GM12878 (cell line): ENCODE data around the gene PKN2. TPM values are rescaled to one million over a fixed set of nuclear protein-coding genes. Genes with fewer than 3 reads are reported as not detected.

Source experiments
- ATAC-seq: fragments of 200-7000 bp; cut with Tn5 transposase; 3 replicates; pipeline ENCODE4 v1.9.1; 2020; ENCODE audit warnings: mild to moderate bottlenecking, moderate library complexity
- BruUV-seq: library from RNA; stranded (reverse); fragments of 400-500 nt; replicated peaks from 2 replicates; lab custom pipeline; 2021; lab: Mats Ljungman, UMichigan
- CTCF ChIA-PET: fragments of 300-600 bp; sonication (Branson Sonifier 250); formaldehyde crosslinking; extraction: SDS; loops from one replicate; lab custom pipeline; 2021; ENCODE audit warnings: inconsistent platforms; lab: Yijun Ruan, JAX
- POLR2A ChIA-PET: fragments of 350-600 bp; formaldehyde crosslinking; extraction: SDS; loops from one replicate; lab custom pipeline; 2021; ENCODE audit warnings: inconsistent platforms; lab: Charles Lee
- RAD21 ChIA-PET: fragments of 300-600 bp; sonication (Branson Sonifier 250); formaldehyde crosslinking; loops from one replicate; lab custom pipeline; 2023; ENCODE audit warnings: antibody characterized with exemption; ENCODE audit not compliant: unreplicated experiment; lab: Charles Lee
- SMC1A ChIA-PET: fragments of 300-600 bp; sonication (Branson Sonifier 250); formaldehyde crosslinking; loops from one replicate; lab custom pipeline; 2023; ENCODE audit not compliant: unreplicated experiment, uncharacterized antibody; lab: Charles Lee
- DNase-seq: peaks from one replicate; pipeline ENCODE4 v3.0.0-alpha.2; 2011; ENCODE audit warnings: low read depth, low spot score
- FAIRE-seq: peaks from 3 replicates; lab custom pipeline; 2011; peaks lifted over from hg19 to GRCh38; lab: Jason Lieb, UNC
- H2AFZ ChIP-seq: 2 replicates; pipeline ENCODE4 v1.6.0; 2011; ENCODE audit warnings: low read depth, low read length, control low read depth; ENCODE audit not compliant: control insufficient read depth
- H3K27ac ChIP-seq: 2 replicates; pipeline ENCODE4 v1.5.1; 2011; ENCODE audit warnings: control low read depth; ENCODE audit not compliant: control insufficient read depth, insufficient read depth
- H3K27me3 ChIP-seq, 2 experiments: replicated peaks in 1 of 2; 2 replicates each; pipeline versions ENCODE4 v1.6.0 to v1.6.1; 2011; ENCODE audit warnings: low read length in 1 of 2; ENCODE audit not compliant: control insufficient read depth in 2 of 2, insufficient read depth in 2 of 2
- H3K36me3 ChIP-seq, 2 experiments: 2 replicates each; pipeline ENCODE4 v1.5.1; 2011; ENCODE audit warnings: low read length in 1 of 2; ENCODE audit not compliant: control insufficient read depth in 2 of 2, insufficient read depth in 2 of 2
- H3K4me1 ChIP-seq: 2 replicates; pipeline ENCODE4 v1.6.1; 2011; ENCODE audit warnings: mild to moderate bottlenecking, low read length, moderate library complexity, mixed read lengths; ENCODE audit not compliant: control insufficient read depth, insufficient read depth
- H3K4me2 ChIP-seq: 2 replicates; pipeline ENCODE4 v1.6.0; 2011; ENCODE audit warnings: control low read depth; ENCODE audit not compliant: control insufficient read depth, insufficient read depth
- H3K4me3 ChIP-seq: fragments of 200-600 bp; sonication (generic); 2 replicates; pipeline ENCODE4 v1.5.1; 2016
- H3K79me2 ChIP-seq: 2 replicates; pipeline ENCODE4 v1.6.0; 2011; ENCODE audit warnings: low read length; ENCODE audit not compliant: control insufficient read depth, insufficient read depth
- H3K9ac ChIP-seq: 2 replicates; pipeline ENCODE4 v1.8.0; 2011; ENCODE audit warnings: low read length, control low read depth, mixed read lengths; ENCODE audit not compliant: control insufficient read depth, insufficient read depth
- H3K9me3 ChIP-seq: replicated peaks from 3 replicates; pipeline ENCODE4 v1.5.1; 2011; ENCODE audit warnings: mild to moderate bottlenecking, low read length; ENCODE audit not compliant: control insufficient read depth, insufficient read depth
- H4K20me1 ChIP-seq: 2 replicates; pipeline ENCODE4 v1.6.0; 2011; ENCODE audit not compliant: control insufficient read depth, insufficient read depth
- CHD1 ChIP-seq: IDR thresholded peaks from 2 replicates; pipeline ENCODE4 v1.6.1; 2012; ENCODE audit warnings: low read depth, low read length, improper control_type of control experiment
- EGR1 ChIP-seq, 2 experiments: IDR thresholded peaks; 1 replicate in 1 of 2; 2 replicates in 1 of 2; pipeline ENCODE4 v1.6.1; 2011 to 2012; ENCODE audit warnings: low read depth in 2 of 2, low read length in 2 of 2, borderline replicate concordance in 1 of 2, mild to moderate bottlenecking in 1 of 2, moderate library complexity in 1 of 2
- JUNB ChIP-seq: IDR thresholded peaks from 2 replicates; pipeline ENCODE4 v1.6.1; 2016; ENCODE audit warnings: antibody characterized with exemption, mild to moderate bottlenecking
- MEF2B ChIP-seq: fragments of 450-650 bp; IDR thresholded peaks from 2 replicates; pipeline ENCODE4 v1.6.1; 2018; ENCODE audit warnings: mild to moderate bottlenecking, moderate library complexity; ENCODE audit not compliant: partially characterized antibody, poor library complexity, severe bottlenecking
- POLR2A ChIP-seq: IDR thresholded peaks from 2 replicates; pipeline ENCODE4 v1.6.1; 2011; ENCODE audit warnings: low read depth, mild to moderate bottlenecking, low read length
- ZNF274 ChIP-seq: IDR thresholded peaks from one replicate; pipeline ENCODE4 v1.8.0; 2011; ENCODE audit not compliant: insufficient read length, insufficient read depth
- ZNF384 ChIP-seq: IDR thresholded peaks from 2 replicates; pipeline ENCODE4 v1.6.1; 2012; ENCODE audit warnings: low read depth, mild to moderate bottlenecking, low read length, improper control_type of control experiment, borderline replicate concordance
- in situ Hi-C: fragments of 300-500 bp; cut with MboI; formaldehyde crosslinking; loops from 9 replicates; pipeline ENCODE4 v1.14.3; 2018; ENCODE audit warnings: mixed read lengths
- intact Hi-C: fragments of 100-400 bp; cut with micrococcal nuclease; formaldehyde crosslinking; loops from one replicate; pipeline ENCODE4 v1.14.2; 2022; ENCODE audit not compliant: unreplicated experiment
- polyA plus RNA-seq, 11 experiments: library from polyadenylated mRNA; depleted of rRNA in 4 of 11; unstranded in 6 of 11; stranded (reverse) in 5 of 11; fragments of >200 nt; fragmentation: Nextera tagmentation in 4 of 11; fragmentation: Illumina TruSeq in 1 of 11; extraction: Ambion mirVana in 4 of 11; extraction: Trizol in 1 of 11; gene quantifications; 1 replicate in 1 of 11; 2 replicates in 10 of 11; pipeline versions ENCODE4 v1.2.1 to v1.2.3, GENCODE V29; 2011 to 2016; ENCODE audit warnings: inconsistent platforms in 2 of 11, missing spikeins in 2 of 11, low read depth in 1 of 11
- total RNA-seq, 4 experiments: library from RNA; depleted of rRNA in 3 of 4; stranded (reverse); fragments of >200 nt in 3 of 4; fragmentation: Illumina TruSeq in 1 of 4; extraction: Trizol in 1 of 4; gene quantifications; 2 replicates each; pipeline versions ENCODE4 v1.2.1 to v1.2.3, GENCODE V29; 2013 to 2021
- TF ChIP-seq, protein P1 (sequence below): fragments of 150-350 bp; IDR thresholded peaks from 2 replicates; pipeline ENCODE4 v1.6.1; 2014; ENCODE audit warnings: mild to moderate bottlenecking, low read depth, low read length
- TF ChIP-seq, protein P2 (sequence below), 3 experiments: IDR thresholded peaks in 2 of 3; conservative IDR thresholded peaks in 1 of 3; 2 replicates each; pipeline ENCODE4 v1.5.1; 2011; ENCODE audit warnings: low read depth in 3 of 3, low read length in 3 of 3, mild to moderate bottlenecking in 3 of 3, control low read depth in 2 of 3, moderate library complexity in 2 of 3, inconsistent platforms in 1 of 3, mixed read lengths in 1 of 3; ENCODE audit not compliant: control insufficient read depth in 2 of 3, insufficient read depth in 1 of 3; ENCODE audit errors: extremely low read depth in 1 of 3
- TF ChIP-seq, protein P3 (sequence below): IDR thresholded peaks from 2 replicates; pipeline ENCODE4 v1.6.1; 2011; ENCODE audit warnings: borderline replicate concordance, low read depth, mild to moderate bottlenecking, moderate library complexity, low read length; ENCODE audit not compliant: insufficient read depth, poor library complexity, severe bottlenecking
- TF ChIP-seq, protein P4 (sequence below): fragments of 450-650 bp; IDR thresholded peaks from 2 replicates; pipeline ENCODE4 v1.6.1; 2014; ENCODE audit warnings: mild to moderate bottlenecking

The PKN2 gene
- total and polyA plus RNA-seq, 10 of the 15 experiments (the other 5 are each of a cell fraction or from before 2014, with no cell fraction given): 2.6 to 18.3 (median 12.9) TPM

DNA sequence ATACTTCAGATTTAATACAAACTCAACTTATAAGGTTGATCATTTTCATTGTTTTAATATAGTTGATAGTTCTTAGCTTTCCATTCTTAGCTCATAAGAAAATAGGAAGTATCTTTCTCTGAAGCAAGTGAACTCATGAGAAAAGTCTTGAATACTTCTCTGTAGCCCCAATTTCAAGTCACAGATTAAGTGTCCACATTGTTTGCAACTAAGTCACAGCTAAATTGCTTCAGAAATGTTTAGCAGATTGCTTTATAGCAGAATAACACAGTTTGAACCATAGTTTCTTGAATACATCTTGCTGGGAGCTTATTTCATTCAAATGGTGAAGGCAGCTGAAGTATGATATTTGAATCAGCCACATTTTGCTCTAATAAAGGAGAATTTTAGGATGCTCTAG lies 10.6 kb upstream of the PKN2 start:
- no TSS peak for BruUV-seq
- intact Hi-C loops (no loop called here), in situ Hi-C loops (no loop called here)
- Histone ChIP-seq H3K79me2 (no peaks in the 10 kb centered on the region), H2AFZ (no peak overlapping the region), H4K20me1 (no peaks in the 10 kb centered on the region), H3K4me2 (no peak overlapping the region), H3K9me3 (no peaks in the 10 kb centered on the region), H3K9ac (no peak overlapping the region), H3K4me3 (no peak overlapping the region), H3K27ac (no peak overlapping the region), H3K27me3 (no peaks in the 10 kb centered on the region), H3K4me1 (no peaks in the 10 kb centered on the region), H3K36me3 (no peaks in the 10 kb centered on the region)
- ChIA-PET CTCF (interaction anchor here (0.8 to 0.9 kb wide), 3 partner anchors 9 to 204 kb away, joined by 3 to 4 read pairs (median 3); no protein-coding TSS in a partner anchor), POLR2A (interaction anchor here (0.6 kb wide), 1 partner anchor 9 kb away, joined by 3 read pairs; no protein-coding TSS in a partner anchor), SMC1A (interaction anchor here (3.6 kb wide), 1 partner anchor 10 kb away, joined by 9 read pairs; the partner anchor contains the start of gene PKN2), RAD21 (no interaction called here)
- DNase-seq: no peak
- FAIRE-seq: no peak
- no peak for ATAC-seq
- TF ChIP-seq, protein P1, sequence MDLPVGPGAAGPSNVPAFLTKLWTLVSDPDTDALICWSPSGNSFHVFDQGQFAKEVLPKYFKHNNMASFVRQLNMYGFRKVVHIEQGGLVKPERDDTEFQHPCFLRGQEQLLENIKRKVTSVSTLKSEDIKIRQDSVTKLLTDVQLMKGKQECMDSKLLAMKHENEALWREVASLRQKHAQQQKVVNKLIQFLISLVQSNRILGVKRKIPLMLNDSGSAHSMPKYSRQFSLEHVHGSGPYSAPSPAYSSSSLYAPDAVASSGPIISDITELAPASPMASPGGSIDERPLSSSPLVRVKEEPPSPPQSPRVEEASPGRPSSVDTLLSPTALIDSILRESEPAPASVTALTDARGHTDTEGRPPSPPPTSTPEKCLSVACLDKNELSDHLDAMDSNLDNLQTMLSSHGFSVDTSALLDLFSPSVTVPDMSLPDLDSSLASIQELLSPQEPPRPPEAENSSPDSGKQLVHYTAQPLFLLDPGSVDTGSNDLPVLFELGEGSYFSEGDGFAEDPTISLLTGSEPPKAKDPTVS: no peak
- TF ChIP-seq ZNF384 (no peak), MEF2B (no peak), CHD1 (no peak), EGR1 (IDR thresholded peaks at IDR 0.05; ENCODE audit: borderline replicate concordance in 1 of 2, low read depth in 2 of 2, low read length in 2 of 2) (no peak), POLR2A (no peak), JUNB (no peak), ZNF274 (no peak)
- TF ChIP-seq, protein P2, sequence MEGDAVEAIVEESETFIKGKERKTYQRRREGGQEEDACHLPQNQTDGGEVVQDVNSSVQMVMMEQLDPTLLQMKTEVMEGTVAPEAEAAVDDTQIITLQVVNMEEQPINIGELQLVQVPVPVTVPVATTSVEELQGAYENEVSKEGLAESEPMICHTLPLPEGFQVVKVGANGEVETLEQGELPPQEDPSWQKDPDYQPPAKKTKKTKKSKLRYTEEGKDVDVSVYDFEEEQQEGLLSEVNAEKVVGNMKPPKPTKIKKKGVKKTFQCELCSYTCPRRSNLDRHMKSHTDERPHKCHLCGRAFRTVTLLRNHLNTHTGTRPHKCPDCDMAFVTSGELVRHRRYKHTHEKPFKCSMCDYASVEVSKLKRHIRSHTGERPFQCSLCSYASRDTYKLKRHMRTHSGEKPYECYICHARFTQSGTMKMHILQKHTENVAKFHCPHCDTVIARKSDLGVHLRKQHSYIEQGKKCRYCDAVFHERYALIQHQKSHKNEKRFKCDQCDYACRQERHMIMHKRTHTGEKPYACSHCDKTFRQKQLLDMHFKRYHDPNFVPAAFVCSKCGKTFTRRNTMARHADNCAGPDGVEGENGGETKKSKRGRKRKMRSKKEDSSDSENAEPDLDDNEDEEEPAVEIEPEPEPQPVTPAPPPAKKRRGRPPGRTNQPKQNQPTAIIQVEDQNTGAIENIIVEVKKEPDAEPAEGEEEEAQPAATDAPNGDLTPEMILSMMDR (IDR thresholded peaks at IDR 0.05 in 2 of 3, conservative IDR thresholded peaks at IDR 0.05 in 1 of 3; ENCODE audit: control insufficient read depth in 2 of 3, extremely low read depth in 1 of 3, insufficient read depth in 1 of 3, low read depth in 3 of 3, low read length in 3 of 3): no peak
- TF ChIP-seq, protein P3, sequence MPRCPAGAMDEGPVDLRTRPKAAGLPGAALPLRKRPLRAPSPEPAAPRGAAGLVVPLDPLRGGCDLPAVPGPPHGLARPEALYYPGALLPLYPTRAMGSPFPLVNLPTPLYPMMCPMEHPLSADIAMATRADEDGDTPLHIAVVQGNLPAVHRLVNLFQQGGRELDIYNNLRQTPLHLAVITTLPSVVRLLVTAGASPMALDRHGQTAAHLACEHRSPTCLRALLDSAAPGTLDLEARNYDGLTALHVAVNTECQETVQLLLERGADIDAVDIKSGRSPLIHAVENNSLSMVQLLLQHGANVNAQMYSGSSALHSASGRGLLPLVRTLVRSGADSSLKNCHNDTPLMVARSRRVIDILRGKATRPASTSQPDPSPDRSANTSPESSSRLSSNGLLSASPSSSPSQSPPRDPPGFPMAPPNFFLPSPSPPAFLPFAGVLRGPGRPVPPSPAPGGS: no peak
- TF ChIP-seq, protein P4, sequence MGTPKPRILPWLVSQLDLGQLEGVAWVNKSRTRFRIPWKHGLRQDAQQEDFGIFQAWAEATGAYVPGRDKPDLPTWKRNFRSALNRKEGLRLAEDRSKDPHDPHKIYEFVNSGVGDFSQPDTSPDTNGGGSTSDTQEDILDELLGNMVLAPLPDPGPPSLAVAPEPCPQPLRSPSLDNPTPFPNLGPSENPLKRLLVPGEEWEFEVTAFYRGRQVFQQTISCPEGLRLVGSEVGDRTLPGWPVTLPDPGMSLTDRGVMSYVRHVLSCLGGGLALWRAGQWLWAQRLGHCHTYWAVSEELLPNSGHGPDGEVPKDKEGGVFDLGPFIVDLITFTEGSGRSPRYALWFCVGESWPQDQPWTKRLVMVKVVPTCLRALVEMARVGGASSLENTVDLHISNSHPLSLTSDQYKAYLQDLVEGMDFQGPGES: no peak
